ENCODE measurements around the gene GPHA2.

GPHA2 gene

DNA sequence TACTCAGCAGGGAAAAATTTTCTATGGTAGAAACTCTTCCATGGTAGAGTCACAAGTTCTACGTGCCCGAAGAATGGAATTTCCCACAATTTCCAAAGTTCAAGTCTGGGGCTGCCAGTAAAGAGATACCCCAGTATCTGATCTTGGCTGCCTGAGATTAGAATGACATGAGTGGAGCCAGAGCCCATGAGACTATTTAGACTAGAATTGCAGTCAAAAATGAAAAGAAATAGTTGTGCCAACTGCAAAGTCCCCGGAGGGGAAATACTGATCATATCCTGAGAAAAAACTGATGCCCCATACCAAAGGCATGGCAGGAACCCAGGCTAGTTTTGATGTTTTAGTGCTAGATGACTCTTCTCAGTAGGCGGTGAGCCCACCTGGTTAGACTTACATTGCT, 25.0 kb upstream of the GPHA2 start:
- no peak for TF ChIP-seq Cebpa-rat (IDR thresholded peaks at IDR 0.05)
- Histone ChIP-seq H3K27me3 (no peaks in the 10 kb centered on the region), H3K4me2 (no peak overlapping the region), H3K27ac (no peak overlapping the region), H3K4me1 (peaks cover 6% of the 10 kb centered on the region), H3K9ac (no peak overlapping the region), H3K36me3 (no peaks in the 10 kb centered on the region), H3K4me3 (no peak overlapping the region), H4K20me1 (no peaks in the 10 kb centered on the region), H3K9me3 (no peaks in the 10 kb centered on the region)

DNA sequence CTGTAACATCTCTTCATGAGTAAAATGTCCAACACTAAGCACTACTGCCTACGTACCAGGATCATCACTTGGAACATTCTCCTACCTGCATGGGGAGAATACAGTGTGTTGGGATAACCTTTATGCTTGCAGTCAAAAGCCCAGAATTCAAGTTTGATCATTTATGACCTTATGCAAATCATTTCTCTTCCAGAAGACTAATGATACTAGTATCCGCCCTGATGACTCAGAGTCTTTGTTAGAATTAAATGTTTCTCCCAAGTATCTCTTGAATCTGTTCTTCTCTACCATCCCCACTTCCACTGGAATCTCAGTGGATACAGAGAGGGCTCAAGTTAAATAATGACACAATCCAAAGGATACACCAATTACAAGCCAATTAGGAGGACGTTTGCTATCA, 23.8 kb upstream of the GPHA2 start:
- no peaks in the 10 kb centered on the region for H4K20me1 ChIP-seq
- H3K27ac ChIP-seq: no peak overlapping the region
- H3K4me3 ChIP-seq: no peak overlapping the region
- H3K9ac ChIP-seq: no peak overlapping the region
- H3K4me2 ChIP-seq: no peak overlapping the region
- no peaks in the 10 kb centered on the region for H3K27me3 ChIP-seq
- no peak for TF ChIP-seq Cebpa-rat (IDR thresholded peaks at IDR 0.05)
- H3K36me3 ChIP-seq: no peaks in the 10 kb centered on the region
- H3K9me3 ChIP-seq: no peaks in the 10 kb centered on the region
- H3K4me1 ChIP-seq: peaks cover 6% of the 10 kb centered on the region

DNA sequence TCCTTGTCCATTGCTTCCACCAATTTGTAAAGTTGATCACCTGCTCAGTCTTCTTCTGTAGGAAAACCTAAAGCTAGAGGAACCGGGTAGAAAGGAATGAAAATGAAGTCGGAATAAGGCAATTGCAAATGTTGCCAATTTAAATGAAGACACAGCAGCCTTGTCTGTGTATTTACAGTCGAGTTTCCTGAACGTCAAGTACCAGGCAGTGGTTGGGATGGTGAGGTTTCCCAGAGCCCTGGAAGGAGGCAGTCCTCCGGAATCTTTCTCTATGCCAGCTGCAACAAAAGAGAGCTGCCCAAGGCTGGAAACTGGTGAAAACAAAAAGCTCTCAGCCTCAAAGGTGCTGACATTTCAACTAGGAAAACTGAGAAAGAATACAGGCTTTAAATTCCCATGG, 18.5 kb upstream of the GPHA2 start:
- no peaks in the 10 kb centered on the region for H4K20me1 ChIP-seq
- H3K27ac ChIP-seq: no peak overlapping the region
- no peak for TF ChIP-seq Cebpa-rat (IDR thresholded peaks at IDR 0.05)
- no peak overlapping the region for H3K4me2 ChIP-seq
- no peak overlapping the region for H3K4me3 ChIP-seq
- no peak overlapping the region for H3K9ac ChIP-seq
- H3K27me3 ChIP-seq: no peaks in the 10 kb centered on the region
- H3K9me3 ChIP-seq: no peaks in the 10 kb centered on the region
- H3K36me3 ChIP-seq: no peaks in the 10 kb centered on the region
- no peaks in the 10 kb centered on the region for H3K4me1 ChIP-seq

DNA sequence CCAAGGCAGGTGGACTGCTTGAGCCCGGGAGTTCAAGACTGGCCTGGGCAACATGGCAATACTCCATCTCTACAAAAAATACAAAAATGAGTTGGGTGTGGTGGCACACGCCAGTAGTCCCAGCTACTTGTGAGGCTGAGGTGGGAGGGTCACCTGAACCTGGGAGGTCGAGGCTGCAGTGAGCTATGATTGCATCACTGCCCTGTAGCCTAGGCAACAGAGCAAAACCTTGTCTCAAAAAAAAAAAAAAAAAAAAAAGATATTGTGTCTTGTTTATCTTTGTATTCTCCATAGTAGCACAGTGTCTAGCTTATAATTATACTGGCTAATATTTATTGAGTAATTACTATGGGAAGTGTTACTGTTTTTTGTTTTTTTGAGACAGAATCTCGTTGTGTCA, 15.8 kb upstream of the GPHA2 start:
- Histone ChIP-seq H4K20me1 (no peaks in the 10 kb centered on the region), H3K27ac (no peak overlapping the region), H3K9ac (no peak overlapping the region), H3K4me1 (no peaks in the 10 kb centered on the region), H3K4me3 (no peak overlapping the region), H3K4me2 (no peak overlapping the region), H3K27me3 (no peaks in the 10 kb centered on the region), H3K9me3 (no peaks in the 10 kb centered on the region), H3K36me3 (no peaks in the 10 kb centered on the region)
- no peak for TF ChIP-seq Cebpa-rat (IDR thresholded peaks at IDR 0.05)

DNA sequence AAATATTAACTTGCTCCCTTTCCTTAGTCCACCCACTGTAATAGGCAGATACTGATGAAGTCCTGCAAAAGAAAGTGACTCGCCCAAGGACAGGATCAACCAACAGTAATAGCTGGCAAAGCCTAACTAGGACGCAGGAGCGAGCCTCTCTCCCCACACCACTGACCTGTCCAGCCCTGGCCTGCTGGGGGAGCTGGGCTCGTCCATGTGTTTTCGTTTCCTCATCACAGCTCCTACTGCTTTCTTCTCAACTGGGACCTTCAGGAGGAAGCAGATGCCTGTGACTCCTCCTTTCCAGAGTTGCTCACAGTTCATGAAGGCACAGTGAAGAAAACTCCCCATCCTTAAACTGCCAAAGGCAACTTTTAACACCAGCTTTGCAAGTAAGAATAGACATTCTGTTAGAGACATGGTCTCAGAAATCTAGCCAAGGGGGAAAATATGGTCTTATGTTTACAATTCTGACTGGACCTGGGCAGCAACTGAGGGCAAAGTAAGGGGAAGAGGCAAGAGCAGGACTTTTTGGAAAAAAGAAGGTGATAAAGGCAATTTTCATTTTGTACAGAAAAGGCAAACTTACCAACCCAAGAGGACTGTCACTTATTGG, 11.6 kb upstream of the GPHA2 start:
- Histone ChIP-seq H3K36me3 (no peaks in the 10 kb centered on the region), H3K4me3 (no peak overlapping the region), H3K9me3 (no peaks in the 10 kb centered on the region), H3K27ac (no peak overlapping the region), H3K27me3 (no peaks in the 10 kb centered on the region), H3K9ac (no peak overlapping the region), H4K20me1 (no peaks in the 10 kb centered on the region), H3K4me1 (no peaks in the 10 kb centered on the region), H3K4me2 (no peak overlapping the region)
- no peak for TF ChIP-seq Cebpa-rat (IDR thresholded peaks at IDR 0.05)

DNA sequence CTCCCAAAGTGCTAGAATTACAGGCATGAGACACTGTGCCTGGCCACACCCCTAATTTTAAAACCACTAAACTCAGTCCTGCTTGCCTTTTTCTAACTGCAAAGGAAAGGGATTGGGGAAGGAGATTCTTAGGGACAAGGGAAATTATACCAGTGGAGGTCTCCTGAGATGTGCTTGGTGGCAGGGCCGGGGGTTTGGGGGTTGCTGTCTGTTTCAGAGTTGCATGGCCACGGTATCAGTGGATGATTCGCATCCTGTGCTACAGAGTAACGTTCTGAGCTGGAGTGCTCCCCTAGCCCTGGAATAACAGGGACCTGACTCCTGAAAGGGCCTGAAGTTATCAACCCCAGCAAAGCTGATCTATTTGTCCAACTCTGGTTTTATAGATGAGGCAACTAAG, 846 bp upstream of the GPHA2 start:
- H3K4me3 ChIP-seq: no peak overlapping the region
- H3K4me1 ChIP-seq: peaks cover 6% of the 10 kb centered on the region; the same call in 1 of the 2 replicates
- H3K9ac ChIP-seq: no peak overlapping the region
- H4K20me1 ChIP-seq: no peaks in the 10 kb centered on the region
- no peak overlapping the region for H3K27ac ChIP-seq
- H3K4me2 ChIP-seq: no peak overlapping the region
- no peaks in the 10 kb centered on the region for H3K9me3 ChIP-seq
- no peak for TF ChIP-seq Cebpa-rat (IDR thresholded peaks at IDR 0.05)
- peaks cover 35% of the 10 kb centered on the region for H3K36me3 ChIP-seq
- no peaks in the 10 kb centered on the region for H3K27me3 ChIP-seq

DNA sequence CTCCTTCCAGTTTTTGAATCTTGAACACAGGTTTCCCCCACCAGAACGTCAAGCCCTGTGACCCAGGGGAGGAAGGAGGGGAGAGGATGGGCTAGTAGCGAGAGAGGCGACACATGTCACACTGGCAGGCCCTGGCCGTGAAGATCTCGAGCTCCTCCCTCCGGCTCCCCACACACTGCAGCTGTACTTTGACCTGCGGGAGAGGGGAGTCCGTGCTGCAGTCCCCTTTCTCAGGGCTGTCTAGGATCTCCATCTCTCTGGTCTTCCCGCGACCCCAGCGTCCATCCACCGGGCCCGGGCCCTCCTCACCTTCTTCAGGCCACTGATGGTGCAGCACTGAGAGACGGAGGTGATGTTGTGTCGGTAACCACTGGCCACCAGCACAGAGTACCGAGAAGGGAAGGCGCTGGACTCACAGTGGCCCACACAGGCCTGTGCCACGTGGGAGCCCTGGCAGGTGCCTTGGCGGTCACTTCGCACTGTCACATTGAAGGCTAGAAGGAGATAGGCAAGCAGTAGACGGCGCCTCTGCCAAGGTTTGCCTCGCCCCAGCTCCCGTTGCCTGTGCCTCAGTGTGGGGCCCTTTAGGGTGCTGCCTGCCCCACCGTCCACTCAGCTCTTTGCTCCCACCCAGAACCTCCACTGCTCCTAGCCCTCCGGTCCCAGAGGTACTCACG, 873 bp downstream of the GPHA2 start:
- Histone ChIP-seq H3K4me2 (no peak overlapping the region), H3K36me3 (peaks cover 51% of the 10 kb centered on the region), H3K27ac (no peak overlapping the region), H3K4me3 (no peak overlapping the region), H3K9me3 (no peaks in the 10 kb centered on the region), H3K27me3 (no peaks in the 10 kb centered on the region), H3K4me1 (peaks cover 6% of the 10 kb centered on the region; the same call in 1 of the 2 replicates), H4K20me1 (no peaks in the 10 kb centered on the region), H3K9ac (no peak overlapping the region)
- no peak for TF ChIP-seq Cebpa-rat (IDR thresholded peaks at IDR 0.05)

DNA sequence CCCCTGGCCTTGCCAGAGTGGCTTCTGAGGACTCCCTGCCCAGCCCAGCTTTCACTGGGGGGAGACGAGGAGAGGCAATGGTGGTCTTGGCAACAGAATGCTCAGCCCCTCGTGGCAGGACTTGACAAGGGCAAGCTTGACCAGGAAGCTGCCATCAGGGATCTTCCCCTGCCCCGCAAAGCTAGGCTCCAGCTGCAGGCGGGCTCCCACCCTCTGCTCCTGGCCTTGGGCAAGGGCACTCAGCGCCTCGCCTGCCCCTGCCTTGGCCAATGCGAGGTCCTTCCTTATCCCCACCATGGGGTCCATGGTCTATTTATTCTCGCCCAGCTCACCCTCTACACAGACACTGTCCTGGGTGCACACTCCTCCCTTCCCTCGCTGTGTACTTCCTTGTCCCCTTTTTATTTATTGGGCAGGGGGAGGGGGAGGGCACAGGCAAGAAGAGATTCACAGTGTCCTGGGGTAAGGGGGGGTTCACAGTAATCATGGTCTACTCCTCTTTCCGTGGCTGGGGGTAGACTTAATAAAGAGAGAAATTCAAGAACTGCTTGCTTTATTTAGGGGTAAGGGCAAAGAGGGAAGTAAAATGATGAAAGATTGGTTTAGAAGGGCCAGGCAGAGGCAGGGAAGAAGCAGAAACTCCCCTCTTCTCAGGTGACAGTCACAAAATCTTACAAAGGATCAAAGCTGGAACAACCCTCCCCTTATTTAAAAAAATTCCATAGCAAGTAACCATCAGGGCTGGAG, 1.6 kb downstream of the GPHA2 start:
- H3K9ac ChIP-seq: no peak overlapping the region
- H3K36me3 ChIP-seq: peaks cover 58% of the 10 kb centered on the region
- no peak overlapping the region for H3K27ac ChIP-seq
- no peaks in the 10 kb centered on the region for H4K20me1 ChIP-seq
- H3K4me3 ChIP-seq: no peak overlapping the region
- peaks cover 6% of the 10 kb centered on the region; the same call in 1 of the 2 replicates for H3K4me1 ChIP-seq
- H3K9me3 ChIP-seq: no peaks in the 10 kb centered on the region
- no peak for TF ChIP-seq Cebpa-rat (IDR thresholded peaks at IDR 0.05)
- H3K4me2 ChIP-seq: no peak overlapping the region
- no peaks in the 10 kb centered on the region for H3K27me3 ChIP-seq

DNA sequence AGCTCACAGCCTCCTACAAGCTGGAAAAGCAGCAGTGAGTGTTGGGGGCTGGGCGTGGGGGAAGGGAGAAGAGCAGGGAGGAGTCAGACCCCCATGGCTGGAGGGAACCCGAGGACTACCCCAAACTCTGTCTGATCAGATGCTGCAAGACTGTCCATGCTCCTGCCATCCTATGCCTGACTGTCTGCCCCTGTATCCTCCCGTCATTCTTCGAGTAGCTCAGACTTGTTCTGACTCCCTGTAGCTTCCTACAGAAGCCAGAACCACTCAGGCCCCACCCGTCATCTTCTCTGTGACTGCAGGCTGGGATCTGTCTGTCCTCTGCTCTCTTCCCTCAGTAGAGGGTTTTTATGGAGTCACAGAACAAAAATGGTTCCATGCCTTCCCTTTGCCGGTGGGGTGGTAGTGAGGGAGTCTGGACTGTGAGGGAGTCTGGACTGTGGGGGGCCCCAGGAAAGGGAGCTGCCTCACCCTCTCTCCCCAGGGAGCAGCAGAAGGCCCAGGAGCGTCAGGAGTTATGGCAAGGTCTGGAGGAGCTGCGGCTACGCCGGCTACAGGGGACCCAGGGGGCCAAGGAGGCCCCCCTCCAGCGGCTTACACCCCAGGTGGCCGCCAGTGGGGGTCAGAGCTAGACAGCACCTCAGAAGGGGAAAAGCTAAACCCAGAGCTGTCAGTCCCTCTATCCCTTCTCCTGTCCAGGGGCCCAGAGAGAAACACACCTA, 2.3 kb downstream of the GPHA2 start:
- no peak overlapping the region for H3K9ac ChIP-seq
- H3K36me3 ChIP-seq: peaks cover 61% of the 10 kb centered on the region
- no peak overlapping the region for H3K4me3 ChIP-seq
- H3K9me3 ChIP-seq: no peaks in the 10 kb centered on the region
- no peaks in the 10 kb centered on the region for H3K27me3 ChIP-seq
- no peak overlapping the region for H3K4me2 ChIP-seq
- no peak for TF ChIP-seq Cebpa-rat (IDR thresholded peaks at IDR 0.05)
- H3K4me1 ChIP-seq: peaks cover 6% of the 10 kb centered on the region; the same call in 1 of the 2 replicates
- H4K20me1 ChIP-seq: no peaks in the 10 kb centered on the region
- no peak overlapping the region for H3K27ac ChIP-seq

Data from BLaER1 (cell line).